ENCODE measurements around the gene TRPC4. TPM values are rescaled to one million over a fixed set of nuclear protein-coding genes. Genes with fewer than 3 reads are reported as not detected.

Gene TRPC4
- total RNA-seq, 1 experiment from 2014 or later, result 0.10 TPM

- POLR2A ChIA-PET, result no interaction called here
- no peak for ATAC-seq
- Histone ChIP-seq H3K36me3 (ENCODE audit: control insufficient read depth, insufficient read depth, low read length) (no peaks in the 10 kb centered on the region), H3K27ac (ENCODE audit: low read length) (no peak overlapping the region), H3K4me1 (ENCODE audit: control insufficient read depth, insufficient read depth, low read length) (no peaks in the 10 kb centered on the region), H3K9me3 (ENCODE audit: control insufficient read depth, insufficient read depth, low read depth, low read length) (no peaks in the 10 kb centered on the region), H3K27me3 (ENCODE audit: control insufficient read depth, insufficient read depth, low read length) (no peaks in the 10 kb centered on the region), H3K4me3 (ENCODE audit: low read depth in 2 of 2, low read length in 2 of 2) (no peak overlapping the region)
- in situ Hi-C loops (cut with HindIII; ENCODE audit: low pct_unique_long_range_greater_than_20kb, low sequenced_read_pairs), result no loop called here
- DNase-seq (ENCODE audit: low read depth, low spot score), result no peak
- TF ChIP-seq CTCF (IDR thresholded peaks at IDR 0.05) (no peak), REST (IDR thresholded peaks at IDR 0.05; ENCODE audit: insufficient read depth in 1 of 2, low read depth in 2 of 2, low read length in 1 of 2) (no peak), TCF7L2 (IDR thresholded peaks at IDR 0.05; ENCODE audit: low read depth, low read length) (no peak), POLR2AphosphoS5 (IDR thresholded peaks at IDR 0.05; ENCODE audit: low read depth, low read length) (no peak), SIN3A (IDR thresholded peaks at IDR 0.05; ENCODE audit: borderline replicate concordance, insufficient read depth, low read depth, low read length) (no peak)
- no TSS peak for BruUV-seq (replicated peaks)
- CTCF ChIA-PET, result no interaction called here
- intact Hi-C loops (cut with micrococcal nuclease; ENCODE audit: unreplicated experiment), result no loop called here
These were observed 163.5 kb downstream of the TRPC4 start for GRCh38 chr13:37706041-37706440.

- in situ Hi-C loops (cut with HindIII; ENCODE audit: low pct_unique_long_range_greater_than_20kb, low sequenced_read_pairs), result no loop called here
- no peaks in the 10 kb centered on the region for H3K36me3 ChIP-seq (ENCODE audit: control insufficient read depth, insufficient read depth, low read length)
- ATAC-seq (no peak), DNase-seq (ENCODE audit: low read depth, low spot score) (no peak)
- no TSS peak for BruUV-seq (replicated peaks)
- CTCF ChIA-PET, result no interaction called here
- intact Hi-C loops (cut with micrococcal nuclease; ENCODE audit: unreplicated experiment), result no loop called here
- H3K27me3 ChIP-seq (ENCODE audit: control insufficient read depth, insufficient read depth, low read length), result no peaks in the 10 kb centered on the region
- POLR2A ChIA-PET, result no interaction called here
- TF ChIP-seq SIN3A (IDR thresholded peaks at IDR 0.05; ENCODE audit: borderline replicate concordance, insufficient read depth, low read depth, low read length) (no peak), POLR2AphosphoS5 (IDR thresholded peaks at IDR 0.05; ENCODE audit: low read depth, low read length) (no peak), REST (IDR thresholded peaks at IDR 0.05; ENCODE audit: insufficient read depth in 1 of 2, low read depth in 2 of 2, low read length in 1 of 2) (no peak), TCF7L2 (IDR thresholded peaks at IDR 0.05; ENCODE audit: low read depth, low read length) (no peak), CTCF (IDR thresholded peaks at IDR 0.05) (no peak)
- no peak overlapping the region for H3K27ac ChIP-seq (ENCODE audit: low read length)
- H3K4me3 ChIP-seq (ENCODE audit: low read depth in 2 of 2, low read length in 2 of 2), result no peak overlapping the region
- H3K4me1 ChIP-seq (ENCODE audit: control insufficient read depth, insufficient read depth, low read length), result no peaks in the 10 kb centered on the region
- no peaks in the 10 kb centered on the region for H3K9me3 ChIP-seq (ENCODE audit: control insufficient read depth, insufficient read depth, low read depth, low read length)
These were observed 167.6 kb downstream of the TRPC4 start for GRCh38 chr13:37701972-37702371.
